ENCODE data around the gene LCN12.

DNA sequence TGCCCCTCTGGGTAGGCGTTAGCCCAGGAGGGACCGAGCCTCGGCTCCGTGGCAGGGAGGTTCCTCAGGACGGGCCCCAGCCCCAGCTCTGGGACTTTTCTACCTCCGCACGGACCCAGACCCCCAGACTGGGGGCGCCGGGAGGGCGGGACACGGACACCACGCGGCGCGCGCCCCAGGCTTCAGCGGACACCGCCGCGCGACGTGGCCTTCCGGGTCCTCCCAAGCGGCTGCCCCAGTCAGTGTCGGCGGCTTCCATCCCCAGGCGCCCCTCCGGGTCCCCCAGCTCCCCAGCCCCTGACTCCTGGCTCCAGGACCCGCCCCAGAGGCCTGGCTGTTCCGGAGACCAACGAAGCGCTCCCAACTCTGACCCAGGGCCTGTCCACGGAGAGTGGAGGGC lies 33.8 kb downstream of the LCN12 start:
- TF ChIP-seq, protein P1, sequence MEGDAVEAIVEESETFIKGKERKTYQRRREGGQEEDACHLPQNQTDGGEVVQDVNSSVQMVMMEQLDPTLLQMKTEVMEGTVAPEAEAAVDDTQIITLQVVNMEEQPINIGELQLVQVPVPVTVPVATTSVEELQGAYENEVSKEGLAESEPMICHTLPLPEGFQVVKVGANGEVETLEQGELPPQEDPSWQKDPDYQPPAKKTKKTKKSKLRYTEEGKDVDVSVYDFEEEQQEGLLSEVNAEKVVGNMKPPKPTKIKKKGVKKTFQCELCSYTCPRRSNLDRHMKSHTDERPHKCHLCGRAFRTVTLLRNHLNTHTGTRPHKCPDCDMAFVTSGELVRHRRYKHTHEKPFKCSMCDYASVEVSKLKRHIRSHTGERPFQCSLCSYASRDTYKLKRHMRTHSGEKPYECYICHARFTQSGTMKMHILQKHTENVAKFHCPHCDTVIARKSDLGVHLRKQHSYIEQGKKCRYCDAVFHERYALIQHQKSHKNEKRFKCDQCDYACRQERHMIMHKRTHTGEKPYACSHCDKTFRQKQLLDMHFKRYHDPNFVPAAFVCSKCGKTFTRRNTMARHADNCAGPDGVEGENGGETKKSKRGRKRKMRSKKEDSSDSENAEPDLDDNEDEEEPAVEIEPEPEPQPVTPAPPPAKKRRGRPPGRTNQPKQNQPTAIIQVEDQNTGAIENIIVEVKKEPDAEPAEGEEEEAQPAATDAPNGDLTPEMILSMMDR (IDR thresholded peaks at IDR 0.05): no peak
- TF ChIP-seq POLR2A (IDR thresholded peaks at IDR 0.05): no peak

All from Peyer's patch (tissue), 4 donors.